HepG2 (cell line): ENCODE data around the gene CLIC4. TPM values are rescaled to one million over a fixed set of nuclear protein-coding genes. Genes with fewer than 3 reads are reported as not detected.

Source experiments
- ERF ChIP-seq: IDR thresholded peaks from 2 replicates; pipeline ENCODE4 v1.6.1; 2018; ENCODE audit warnings: missing biosample characterization, missing genetic modification reagents
- FOXM1 ChIP-seq: sonication (generic); formaldehyde crosslinking; IDR thresholded peaks from 2 replicates; pipeline ENCODE4 v1.5.0; 2020; ENCODE audit warnings: missing genetic modification reagents
- HNRNPLL ChIP-seq: fragments of 200-400 bp; formaldehyde crosslinking; IDR thresholded peaks from 2 replicates; pipeline ENCODE4 v1.6.1; 2017; ENCODE audit warnings: mild to moderate bottlenecking, low read depth, low read length; ENCODE audit not compliant: poor library complexity, severe bottlenecking
- HOMEZ ChIP-seq: IDR thresholded peaks from 2 replicates; pipeline ENCODE4 v1.6.1; 2016; ENCODE audit warnings: low read depth
- KLF9 ChIP-seq: IDR thresholded peaks from 2 replicates; pipeline ENCODE4 v1.6.1; 2016; ENCODE audit warnings: low read depth
- LCORL ChIP-seq, 2 experiments: fragments of 450-650 bp in 1 of 2; sonication (generic) in 1 of 2; formaldehyde crosslinking in 1 of 2; IDR thresholded peaks; 2 replicates each; pipeline versions ENCODE4 v1.5.0 to v1.6.1; 2017 to 2020; ENCODE audit warnings: antibody characterized with exemption in 1 of 2, missing genetic modification reagents in 1 of 2
- NFE2L2 ChIP-seq: fragments of 150-350 bp; IDR thresholded peaks from 2 replicates; pipeline ENCODE4 v1.6.1; 2014; ENCODE audit warnings: low read length
- PTBP1 ChIP-seq: fragments of 200-400 bp; formaldehyde crosslinking; IDR thresholded peaks from 2 replicates; pipeline ENCODE4 v1.6.1; 2018; ENCODE audit warnings: low read length, low read depth; ENCODE audit not compliant: poor library complexity, severe bottlenecking
- SALL1 ChIP-seq: sonication (generic); formaldehyde crosslinking; IDR thresholded peaks from 2 replicates; pipeline ENCODE4 v1.8.0; 2022; ENCODE audit warnings: mild to moderate bottlenecking, missing genetic modification reagents
- THAP11 ChIP-seq: IDR thresholded peaks from 2 replicates; pipeline ENCODE4 v1.6.1; 2016; ENCODE audit warnings: missing biosample characterization, missing genetic modification reagents
- WIZ ChIP-seq: sonication (generic); formaldehyde crosslinking; IDR thresholded peaks from 2 replicates; pipeline ENCODE4 v1.5.1; 2020; ENCODE audit warnings: mild to moderate bottlenecking, missing genetic modification reagents
- ZFP1 ChIP-seq: IDR thresholded peaks from 2 replicates; pipeline ENCODE4 v1.6.1; 2016
- ZNF12 ChIP-seq: sonication (generic); formaldehyde crosslinking; IDR thresholded peaks from 2 replicates; pipeline ENCODE4 v1.5.0; 2020; ENCODE audit warnings: missing genetic modification reagents
- ZNF296 ChIP-seq: sonication (generic); formaldehyde crosslinking; conservative IDR thresholded peaks from 2 replicates; pipeline ENCODE4 v1.5.0; 2020; ENCODE audit warnings: mild to moderate bottlenecking, missing genetic modification reagents
- ZNF563 ChIP-seq: sonication (generic); formaldehyde crosslinking; IDR thresholded peaks from 2 replicates; pipeline ENCODE4 v1.8.0; 2022; ENCODE audit warnings: mild to moderate bottlenecking, moderate library complexity, missing genetic modification reagents
- ZNF616 ChIP-seq: sonication (generic); formaldehyde crosslinking; IDR thresholded peaks from 2 replicates; pipeline ENCODE4 v1.5.0; 2020; ENCODE audit warnings: low read depth, mild to moderate bottlenecking, missing genetic modification reagents
- ZNF83 ChIP-seq: sonication (generic); formaldehyde crosslinking; IDR thresholded peaks from 2 replicates; pipeline ENCODE4 v1.4.0; 2020; ENCODE audit warnings: missing genetic modification reagents, mild to moderate bottlenecking, borderline replicate concordance
- ZSCAN12 ChIP-seq: sonication (generic); formaldehyde crosslinking; IDR thresholded peaks from 2 replicates; pipeline ENCODE4 v1.9.0; 2021; ENCODE audit warnings: mild to moderate bottlenecking, missing genetic modification reagents
- polyA plus RNA-seq, 8 experiments: library from polyadenylated mRNA; depleted of rRNA in 3 of 8; stranded (reverse) in 7 of 8; unstranded in 1 of 8; fragments of >200 nt; fragmentation: Illumina TruSeq in 4 of 8; extraction: Trizol in 4 of 8; gene quantifications; 2 replicates each; pipeline versions ENCODE4 v1.2.1 to v1.2.3, GENCODE V29; 2011 to 2016; ENCODE audit warnings: low read depth in 4 of 8, missing spikeins in 1 of 8, mixed read lengths in 1 of 8; ENCODE audit not compliant: insufficient read depth in 1 of 8
- total RNA-seq, 5 experiments: library from RNA; depleted of rRNA; stranded (reverse); fragments of >200 nt; fragmentation: Illumina TruSeq; extraction: Trizol; gene quantifications; 2 replicates each; pipeline ENCODE4 v1.2.3, GENCODE V29; 2016; ENCODE audit warnings: low read depth in 1 of 5
- TF ChIP-seq, protein P1 (sequence below), 2 experiments: fragments of 450-650 bp in 1 of 2; sonication (generic) in 1 of 2; formaldehyde crosslinking; IDR thresholded peaks; 2 replicates each; pipeline versions ENCODE4 v1.5.0 to v1.8.0; 2020 to 2022; ENCODE audit warnings: mild to moderate bottlenecking in 1 of 2, missing genetic modification reagents in 1 of 2
- TF ChIP-seq, protein P2 (sequence below): sonication (generic); formaldehyde crosslinking; IDR thresholded peaks from 2 replicates; pipeline ENCODE4 v1.4.0; 2020; ENCODE audit warnings: mild to moderate bottlenecking, missing genetic modification reagents

CLIC4 gene
- total and polyA plus RNA-seq, 2 of the 13 experiments (the other 11 are each of a cell fraction or from before 2014, with no cell fraction given): 23.3 to 77.4 TPM

- no peak; the same call in 1 of the 2 replicates for TF ChIP-seq ZFP1 (CRISPR knock-in tag)
- TF ChIP-seq ZNF616 (CRISPR knock-in tag): no peak
- TF ChIP-seq, protein P1, sequence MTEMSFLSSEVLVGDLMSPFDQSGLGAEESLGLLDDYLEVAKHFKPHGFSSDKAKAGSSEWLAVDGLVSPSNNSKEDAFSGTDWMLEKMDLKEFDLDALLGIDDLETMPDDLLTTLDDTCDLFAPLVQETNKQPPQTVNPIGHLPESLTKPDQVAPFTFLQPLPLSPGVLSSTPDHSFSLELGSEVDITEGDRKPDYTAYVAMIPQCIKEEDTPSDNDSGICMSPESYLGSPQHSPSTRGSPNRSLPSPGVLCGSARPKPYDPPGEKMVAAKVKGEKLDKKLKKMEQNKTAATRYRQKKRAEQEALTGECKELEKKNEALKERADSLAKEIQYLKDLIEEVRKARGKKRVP (CRISPR knock-in tag; IDR thresholded peaks at IDR 0.05): no peak
- 0 out of 2 replicates have a peak, but pooled peaks have one; percentile 33 for TF ChIP-seq ZSCAN12 (CRISPR knock-in tag)
- peak; percentile 64; the same call in 1 of the 2 replicates for TF ChIP-seq SALL1 (CRISPR knock-in tag)
- no peak for TF ChIP-seq WIZ (CRISPR knock-in tag)
- TF ChIP-seq NFE2L2: no peak
- peak; percentile 88 for TF ChIP-seq ZNF12 (CRISPR knock-in tag)
- TF ChIP-seq ZNF563 (CRISPR knock-in tag): no peak
- TF ChIP-seq KLF9: no peak
- TF ChIP-seq FOXM1 (CRISPR knock-in tag): no peak
- 0 out of 2 replicates have a peak, but pooled peaks have one; percentile 41 for TF ChIP-seq ERF (CRISPR knock-in tag)
- TF ChIP-seq PTBP1: no peak
- TF ChIP-seq, protein P2, sequence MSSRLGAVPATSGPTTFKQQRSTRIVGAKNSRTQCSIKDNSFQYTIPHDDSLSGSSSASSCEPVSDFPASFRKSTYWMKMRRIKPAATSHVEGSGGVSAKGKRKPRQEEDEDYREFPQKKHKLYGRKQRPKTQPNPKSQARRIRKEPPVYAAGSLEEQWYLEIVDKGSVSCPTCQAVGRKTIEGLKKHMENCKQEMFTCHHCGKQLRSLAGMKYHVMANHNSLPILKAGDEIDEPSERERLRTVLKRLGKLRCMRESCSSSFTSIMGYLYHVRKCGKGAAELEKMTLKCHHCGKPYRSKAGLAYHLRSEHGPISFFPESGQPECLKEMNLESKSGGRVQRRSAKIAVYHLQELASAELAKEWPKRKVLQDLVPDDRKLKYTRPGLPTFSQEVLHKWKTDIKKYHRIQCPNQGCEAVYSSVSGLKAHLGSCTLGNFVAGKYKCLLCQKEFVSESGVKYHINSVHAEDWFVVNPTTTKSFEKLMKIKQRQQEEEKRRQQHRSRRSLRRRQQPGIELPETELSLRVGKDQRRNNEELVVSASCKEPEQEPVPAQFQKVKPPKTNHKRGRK (CRISPR knock-in tag): no peak
- TF ChIP-seq THAP11 (CRISPR knock-in tag): peak; percentile 62
- TF ChIP-seq HOMEZ (CRISPR knock-in tag): 0 out of 2 replicates have a peak, but pooled peaks have one; percentile 71
- TF ChIP-seq HNRNPLL: peak; percentile 37
- no peak for TF ChIP-seq ZNF83 (CRISPR knock-in tag)
- TF ChIP-seq LCORL (IDR thresholded peaks at IDR 0.05): no peak
- peak; percentile 41; the same call in 1 of the 2 replicates for TF ChIP-seq LCORL (CRISPR knock-in tag; IDR thresholded peaks at IDR 0.05)
- no peak for TF ChIP-seq ZNF296 (CRISPR knock-in tag)
Measured at GRCh38 chr1:24705260-24706073, 39.8 kb upstream of the CLIC4 start (continued).
